ENCODE measurements around the gene CTBP2.

The CTBP2 gene

DNA sequence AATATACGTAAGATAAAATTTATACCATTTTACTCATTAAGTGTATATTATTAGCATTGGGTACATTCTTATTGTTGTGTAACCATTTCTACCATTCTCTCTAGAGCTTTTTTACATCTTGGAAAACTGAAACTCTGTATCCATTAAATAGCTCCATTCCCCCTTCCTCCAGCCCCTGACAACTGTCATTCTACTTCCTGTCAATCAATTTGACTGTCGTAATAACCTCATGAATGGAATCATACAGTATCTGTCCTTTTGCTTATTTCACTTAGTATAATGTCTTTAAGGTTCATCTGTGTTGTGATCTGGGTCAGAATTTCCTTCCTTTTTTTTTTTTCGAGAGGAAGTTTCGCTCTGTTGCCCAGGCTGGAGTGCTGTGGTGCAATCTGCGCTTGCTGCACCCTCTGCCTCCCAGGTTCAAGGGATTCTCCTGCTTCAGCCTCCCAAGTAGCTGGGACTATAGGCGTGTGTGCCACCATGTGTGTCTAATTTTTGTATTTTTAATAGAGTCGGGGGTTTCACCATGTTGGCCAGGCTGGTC, 202.9 kb downstream of the CTBP2 start:
- no peak for DNase-seq

GRCh38 chr10:124956764-124957163, 203.6 kb downstream of the CTBP2 start:
- DNase-seq: no peak

GRCh38 chr10:124955868-124956267, 204.5 kb downstream of the CTBP2 start:
- no peak for DNase-seq

- DNase-seq: no peak
Measured at GRCh38 chr10:124955243-124955642, 205.1 kb downstream of the CTBP2 start.

GRCh38 chr10:124953421-124953820, 206.9 kb downstream of the CTBP2 start:
- DNase-seq: no peak

GRCh38 chr10:124952123-124952522, 208.2 kb downstream of the CTBP2 start:
- DNase-seq: no peak

DNA sequence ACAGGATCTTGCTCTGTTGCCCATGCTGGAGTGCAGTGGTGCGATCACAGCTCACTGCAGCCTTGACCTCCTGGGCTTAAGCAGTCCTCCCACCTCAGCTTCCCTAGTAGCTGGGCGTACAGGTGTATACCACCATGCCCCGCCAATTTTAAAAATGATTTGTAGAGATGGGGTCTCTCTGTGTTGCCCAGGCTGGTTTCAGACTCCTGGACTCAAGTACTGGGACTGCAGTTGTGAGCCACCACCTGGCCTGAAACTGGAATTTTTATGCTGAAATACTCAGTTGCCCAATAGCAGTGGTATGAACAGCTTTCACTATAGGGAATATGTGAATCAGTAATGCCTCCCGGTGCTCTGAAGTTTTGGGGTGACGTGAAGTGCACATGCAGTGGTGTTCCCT, 210.8 kb downstream of the CTBP2 start:
- DNase-seq: no peak

- no peak for DNase-seq
Measured at GRCh38 chr10:124946945-124947344, 213.4 kb downstream of the CTBP2 start.

DNA sequence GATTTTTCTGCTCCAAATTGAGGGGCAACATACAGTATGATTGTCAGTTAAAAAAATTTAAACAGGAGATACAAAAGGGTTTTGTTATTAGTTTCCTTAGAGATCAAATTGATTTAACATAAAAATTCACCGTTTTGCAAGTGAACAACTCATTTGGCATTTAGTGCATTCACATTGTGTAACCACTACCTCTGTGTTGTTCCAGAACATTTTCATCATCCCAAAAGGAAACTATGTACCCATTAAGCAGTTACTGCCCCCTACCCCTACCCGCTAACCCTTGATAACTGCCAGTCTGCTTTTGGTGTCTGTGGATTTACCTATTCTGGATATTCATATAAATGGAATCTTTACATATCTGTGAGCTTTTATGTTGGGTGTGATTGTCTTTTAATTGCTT, 215.4 kb downstream of the CTBP2 start:
- DNase-seq: peak; percentile 28

- peak; percentile 79 for DNase-seq
Measured at GRCh38 chr10:124943301-124944092, 216.9 kb downstream of the CTBP2 start.

DNA sequence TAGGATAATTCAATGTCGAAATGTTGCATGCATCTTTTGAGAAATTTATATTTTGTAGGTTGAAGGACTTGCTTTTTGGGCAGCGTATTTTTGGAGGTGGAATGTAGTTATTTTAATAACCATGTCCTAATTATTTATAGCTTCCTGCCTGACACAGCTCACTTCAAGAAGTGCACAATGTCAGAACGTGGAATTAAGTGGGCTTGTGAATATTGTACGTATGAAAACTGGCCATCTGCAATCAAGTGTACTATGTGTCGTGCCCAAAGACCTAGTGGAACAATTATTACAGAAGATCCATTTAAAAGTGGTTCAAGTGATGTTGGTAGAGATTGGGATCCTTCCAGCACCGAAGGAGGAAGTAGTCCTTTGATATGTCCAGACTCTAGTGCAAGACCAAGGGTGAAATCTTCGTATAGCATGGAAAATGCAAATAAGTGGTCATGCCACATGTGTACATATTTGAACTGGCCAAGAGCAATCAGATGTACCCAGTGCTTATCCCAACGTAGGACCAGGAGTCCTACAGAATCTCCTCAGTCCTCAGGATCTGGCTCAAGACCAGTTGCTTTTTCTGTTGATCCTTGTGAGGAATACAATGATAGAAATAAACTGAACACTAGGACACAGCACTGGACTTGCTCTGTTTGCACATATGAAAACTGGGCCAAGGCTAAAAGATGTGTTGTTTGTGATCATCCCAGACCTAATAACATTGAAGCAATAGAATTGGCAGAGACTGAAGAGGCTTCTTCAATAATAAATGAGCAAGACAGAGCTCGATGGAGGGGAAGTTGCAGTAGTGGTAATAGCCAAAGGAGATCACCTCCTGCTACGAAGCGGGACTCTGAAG, 217.8 kb downstream of the CTBP2 start:
- no peak for DNase-seq

GRCh38 chr10:124941823-124942222, 218.5 kb downstream of the CTBP2 start, which contains the start of gene ZRANB1:
Gene ZRANB1, plus strand, starts transcription at chr10:124942123. Its CDS starts 371 bp downstream, at chr10:124942494.
- no peak for DNase-seq

GRCh38 chr10:124939290-124939689, 221.1 kb downstream of the CTBP2 start:
- DNase-seq: no peak

- no peak for DNase-seq
Measured at GRCh38 chr10:124936813-124937212, 223.6 kb downstream of the CTBP2 start.

DNA sequence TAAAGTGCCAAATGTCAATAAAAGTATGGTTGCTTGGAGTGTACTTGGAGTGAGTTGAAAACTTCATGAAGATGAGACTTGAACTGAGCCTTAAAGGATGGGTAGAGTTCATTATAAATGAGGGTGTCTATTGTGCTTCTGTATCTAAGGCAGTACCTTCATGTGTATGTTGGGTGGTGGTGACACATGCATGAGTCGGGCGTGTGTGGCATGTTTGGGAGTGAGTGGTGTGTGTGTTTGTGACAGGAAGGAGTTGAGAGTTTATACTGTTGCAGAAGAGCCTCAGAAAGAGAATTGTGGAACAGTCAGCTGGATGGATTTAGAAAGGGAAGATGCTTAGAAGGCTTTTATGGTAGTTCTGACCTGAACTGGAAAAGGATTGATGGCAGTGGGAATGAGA, 224.4 kb downstream of the CTBP2 start:
- DNase-seq: peak; percentile 31
